Esophagus squamous epithelium (tissue), 5 donors: Measurements from ENCODE around the gene SMARCE1. TPM values are rescaled to one million over a fixed set of nuclear protein-coding genes. Genes with fewer than 3 reads are reported as not detected.
"Not testable (repeated sequence)": the region's sequence is repeated elsewhere in the genome, so short reads cannot be mapped to it uniquely, and the experiment has no call there.

Experiments used
- DNase-seq: peaks from one replicate; lab custom pipeline; 2025; lab: John Stamatoyannopoulos, UW
- H3K27ac ChIP-seq, 4 donors: fragments of 200-600 bp; sonication (generic); one replicate each; pipeline ENCODE4 v1.5.1; 2016 to 2019; ENCODE audit warnings: mild to moderate bottlenecking in 1 of 4
- H3K27me3 ChIP-seq, 4 donors: fragments of 200-600 bp; sonication (generic); 1 replicate in 3 of 4; 2 replicates in 1 of 4; pipeline versions ENCODE4 v1.5.1 to v1.6.0; 2017 to 2021; ENCODE audit warnings: antibody characterized with exemption in 1 of 4
- H3K36me3 ChIP-seq, 3 donors: fragments of 200-600 bp; sonication (generic); one replicate each; pipeline ENCODE4 v1.5.1; 2016 to 2019
- H3K4me1 ChIP-seq, 3 donors: fragments of 200-600 bp; sonication (generic); one replicate each; pipeline ENCODE4 v1.5.1; 2017 to 2019
- H3K4me3 ChIP-seq, 4 donors: fragments of 200-600 bp; sonication (generic); 1 replicate in 3 of 4; 2 replicates in 1 of 4; pipeline ENCODE4 v1.5.1; 2016 to 2019; ENCODE audit warnings: mild to moderate bottlenecking in 2 of 4, moderate library complexity in 1 of 4
- H3K9me3 ChIP-seq, 3 donors: fragments of 200-600 bp; sonication (generic); one replicate each; pipeline ENCODE4 v1.5.1; 2016 to 2019
- CTCF ChIP-seq, 6 experiments: fragments of 450-650 bp in 4 of 6; fragments of 200-600 bp in 2 of 6; sonication (generic) in 2 of 6; IDR thresholded peaks; one replicate each; pipeline ENCODE4 v1.5.1; 2016 to 2019; ENCODE audit warnings: antibody characterized with exemption in 6 of 6, mild to moderate bottlenecking in 4 of 6, moderate library complexity in 4 of 6
- POLR2A ChIP-seq, 4 donors: fragments of 450-650 bp; IDR thresholded peaks; one replicate each; pipeline ENCODE4 v1.6.1; 2017; ENCODE audit warnings: antibody characterized with exemption in 4 of 4, mild to moderate bottlenecking in 4 of 4, moderate library complexity in 3 of 4
- WGBS, 2 donors: methylation state at CpG; one replicate each; pipeline ENCODE4 v1.1.5; 2018; 5-methylcytosine and 5-hydroxymethylcytosine counted together
- intact Hi-C: fragments of 100-400 bp; cut with DNase I; formaldehyde crosslinking; loops from one replicate; pipeline ENCODE4 v1.15.0; 2022
- total RNA-seq, 4 donors: library from RNA; depleted of rRNA; stranded (reverse); fragments of >200 nt; gene quantifications; one replicate each; pipeline ENCODE4 v1.1.0, GENCODE V29; 2016
- donor health status: DM: yes; HTN: yes; CAD: no.

Gene SMARCE1
- total RNA-seq, 4 donors from 2014 or later: 47.2 to 89.3 (median 62.5) TPM

- TF ChIP-seq POLR2A (IDR thresholded peaks at IDR 0.05) (no peak), CTCF (IDR thresholded peaks at IDR 0.05) (no peak)
- Histone ChIP-seq H3K4me3 (no peak overlapping the region), H3K4me1 (peaks cover 0 to 21% (median 0%) of the 10 kb centered on the region in 3 donors), H3K9me3 (no peaks in the 10 kb centered on the region), H3K36me3 (no peaks in the 10 kb centered on the region), H3K27me3 (no peaks in the 10 kb centered on the region), H3K27ac (no peak overlapping the region)
- no peak for DNase-seq
- WGBS, 2 donors: 74 to 80% methylated on average over 2 of the region's 2 CpGs
- intact Hi-C loops: no loop called here
Measured at GRCh38 chr17:40588552-40588951, 59.1 kb downstream of the SMARCE1 start.

- H3K9me3 ChIP-seq, intact Hi-C loops, H3K4me3 ChIP-seq, H3K36me3 ChIP-seq, H3K27me3 ChIP-seq, DNase-seq, H3K27ac ChIP-seq: not testable (repeated sequence)
- 71 to 74% methylated on average over 3 of the region's 3 CpGs for WGBS, 2 donors
- H3K4me1 ChIP-seq: peaks cover 18 to 44% (median 22%) of the 10 kb centered on the region in 3 donors
Measured at GRCh38 chr17:40586264-40586663, 61.4 kb downstream of the SMARCE1 start.

- H3K9me3 ChIP-seq, intact Hi-C loops, DNase-seq, H3K4me3 ChIP-seq, H3K27ac ChIP-seq, H3K27me3 ChIP-seq, H3K36me3 ChIP-seq: not testable (repeated sequence)
- WGBS, 2 donors: 85 to 92% methylated on average over 2 of the region's 2 CpGs
- H3K4me1 ChIP-seq: peaks cover 19 to 49% (median 24%) of the 10 kb centered on the region in 3 donors
Measured at GRCh38 chr17:40584950-40585349, 62.7 kb downstream of the SMARCE1 start.

- Histone ChIP-seq H3K4me1 (peaks cover 19 to 42% (median 24%) of the 10 kb centered on the region in 3 donors), H3K4me3 (peak overlapping the region in 2 of 4 donors; percentile 8 to 32), H3K27me3 (no peaks in the 10 kb centered on the region), H3K27ac (peak overlapping the region; percentile 70 to 83 (median 72)), H3K9me3 (no peaks in the 10 kb centered on the region), H3K36me3 (no peaks in the 10 kb centered on the region)
- DNase-seq: peak; percentile 32
- WGBS, 2 donors: 14 to 15% methylated on average over 6 to 11 of the region's 11 CpGs
- intact Hi-C loops: no loop called here
- no peak for TF ChIP-seq CTCF (IDR thresholded peaks at IDR 0.05)
- no peak for TF ChIP-seq POLR2A (IDR thresholded peaks at IDR 0.05)
Measured at GRCh38 chr17:40582328-40582901, 65.2 kb downstream of the SMARCE1 start.

- Histone ChIP-seq H3K27me3 (no peaks in the 10 kb centered on the region), H3K27ac (no peak overlapping the region), H3K4me1 (peaks cover 19 to 52% (median 24%) of the 10 kb centered on the region in 3 donors), H3K36me3 (no peaks in the 10 kb centered on the region), H3K9me3 (peaks cover 0 to under 1% (median 0%) of the 10 kb centered on the region in 3 donors), H3K4me3 (no peak overlapping the region)
- intact Hi-C loops: no loop called here
- DNase-seq: no peak
- TF ChIP-seq CTCF (IDR thresholded peaks at IDR 0.05): no peak
- no peak for TF ChIP-seq POLR2A (IDR thresholded peaks at IDR 0.05)
Measured at GRCh38 chr17:40580140-40580539, 67.5 kb downstream of the SMARCE1 start.

- H3K9me3 ChIP-seq: peaks cover 0 to 6% (median 4%) of the 10 kb centered on the region in 3 donors
- H3K4me3 ChIP-seq: no peak overlapping the region
- no peak overlapping the region for H3K27ac ChIP-seq
- no peak for DNase-seq
- peaks cover 19 to 52% (median 24%) of the 10 kb centered on the region in 3 donors for H3K4me1 ChIP-seq
- no peaks in the 10 kb centered on the region for H3K27me3 ChIP-seq
- no peaks in the 10 kb centered on the region for H3K36me3 ChIP-seq
- WGBS, 2 donors: 92 to 93% methylated on average over 3 of the region's 3 CpGs
- TF ChIP-seq CTCF (IDR thresholded peaks at IDR 0.05): no peak
- intact Hi-C loops: no loop called here
Measured at GRCh38 chr17:40579471-40579870, 68.1 kb downstream of the SMARCE1 start.
